ENCODE data around the gene DAB1.

- no peak for TF ChIP-seq EP300 (IDR thresholded peaks at IDR 0.05; ENCODE audit: borderline replicate concordance in 1 of 2, control insufficient read depth in 1 of 2, low read depth in 2 of 2, low read length in 2 of 2)
- TF ChIP-seq REST (IDR thresholded peaks at IDR 0.05; ENCODE audit: low read depth, low read length), result no peak
- no peak for TF ChIP-seq RELA (IDR thresholded peaks at IDR 0.05; ENCODE audit: borderline replicate concordance, partially characterized antibody)
- no peak for TF ChIP-seq SREBF2 (IDR thresholded peaks at IDR 0.05; ENCODE audit: low read length)
- TF ChIP-seq SRF (IDR thresholded peaks at IDR 0.05; ENCODE audit: low read depth in 2 of 2, low read length in 2 of 2), result no peak
- TF ChIP-seq RBBP5 (conservative IDR thresholded peaks at IDR 0.05), result no peak
- no peak for TF ChIP-seq CTCF (IDR thresholded peaks at IDR 0.05 in 2 of 3, conservative IDR thresholded peaks at IDR 0.05 in 1 of 3; ENCODE audit: control insufficient read depth in 2 of 3, extremely low read depth in 1 of 3, insufficient read depth in 1 of 3, low read depth in 3 of 3, low read length in 3 of 3)
- no peak for TF ChIP-seq ZBED1 (IDR thresholded peaks at IDR 0.05; ENCODE audit: borderline replicate concordance)
- TF ChIP-seq NRF1 (conservative IDR thresholded peaks at IDR 0.05; ENCODE audit: low read depth, low read length), result no peak
- TF ChIP-seq ZNF217 (IDR thresholded peaks at IDR 0.05), result no peak
- TF ChIP-seq ZZZ3 (IDR thresholded peaks at IDR 0.05; ENCODE audit: control insufficient read depth, insufficient read length, low read depth), result no peak
- TF ChIP-seq LARP7 (IDR thresholded peaks at IDR 0.05), result no peak
- no peak for TF ChIP-seq ATF3 (IDR thresholded peaks at IDR 0.05; ENCODE audit: borderline replicate concordance, extremely low read depth, low read depth, low read length)
Measured at GRCh38 chr1:57443004-57443403, 19.1 kb upstream of the DAB1 start.
